Right lobe of liver (tissue), 4 donors: Measurements from ENCODE around the gene WDR47.
"Not testable (repeated sequence)": the region's sequence is repeated elsewhere in the genome, so short reads cannot be mapped to it uniquely, and the experiment has no call there.

ENCODE experiments used
- CTCF ChIP-seq, 4 donors: fragments of 200-600 bp in 3 of 4; fragments of 450-650 bp in 1 of 4; IDR thresholded peaks; one replicate each; pipeline versions ENCODE4 v1.5.1 to v1.8.0; 2016 to 2022; ENCODE audit warnings: antibody characterized with exemption in 4 of 4, mild to moderate bottlenecking in 2 of 4
- POLR2A ChIP-seq: fragments of 450-650 bp; IDR thresholded peaks from one replicate; pipeline ENCODE4 v1.6.1; 2017; ENCODE audit warnings: antibody characterized with exemption, mild to moderate bottlenecking
- donor health status: DM: no; HTN: no; CAD: no.
- donor health status: DM: no; HTN: no; CAD: no.
- donor health status: DM: no; HTN: yes; CAD: no.

- TF ChIP-seq POLR2A; CTCF (IDR thresholded peaks at IDR 0.05): not testable (repeated sequence)
These were observed 114.3 kb downstream of the WDR47 start for GRCh38 chr1:108927565-108927964.
